Brain microvascular endothelial cell (primary cell): Measurements from ENCODE around the gene RTN4RL2.
A peak's percentile ranks its signal among the peaks of the same experiment; 100 is the strongest.

Source experiments
- DNase-seq: peaks from one replicate; pipeline ENCODE4 v3.0.0-alpha.2; 2020
- H3K27ac ChIP-seq: fragments of 250-450 bp; sonication (Bioruptor Pico); 2 replicates; pipeline ENCODE4 v1.5.1; 2020; ENCODE audit warnings: mild to moderate bottlenecking, moderate library complexity
- H3K27me3 ChIP-seq: fragments of 250-450 bp; sonication (Bioruptor Pico); replicated peaks from 2 replicates; pipeline ENCODE4 v1.5.1; 2020; ENCODE audit warnings: mild to moderate bottlenecking
- H3K36me3 ChIP-seq: fragments of 250-450 bp; sonication (Bioruptor Pico); replicated peaks from 2 replicates; pipeline ENCODE4 v1.5.1; 2020; ENCODE audit warnings: mild to moderate bottlenecking
- H3K4me3 ChIP-seq: 2 replicates; pipeline ENCODE4 v1.5.1; 2011; ENCODE audit warnings: low read depth, mild to moderate bottlenecking, control low read depth, low read length, moderate library complexity
- CTCF ChIP-seq: IDR thresholded peaks from 2 replicates; pipeline ENCODE4 v1.5.1; 2011; ENCODE audit warnings: low read depth, mild to moderate bottlenecking, moderate library complexity, low read length, control low read depth, inconsistent platforms; ENCODE audit errors: missing control alignments
- in situ Hi-C: cut with HindIII; loops from 2 replicates; pipeline ENCODE4 v1.10.0; 2017; ENCODE audit warnings: low sequenced_read_pairs, low pct_ligation_motif_present

Gene RTN4RL2

DNA sequence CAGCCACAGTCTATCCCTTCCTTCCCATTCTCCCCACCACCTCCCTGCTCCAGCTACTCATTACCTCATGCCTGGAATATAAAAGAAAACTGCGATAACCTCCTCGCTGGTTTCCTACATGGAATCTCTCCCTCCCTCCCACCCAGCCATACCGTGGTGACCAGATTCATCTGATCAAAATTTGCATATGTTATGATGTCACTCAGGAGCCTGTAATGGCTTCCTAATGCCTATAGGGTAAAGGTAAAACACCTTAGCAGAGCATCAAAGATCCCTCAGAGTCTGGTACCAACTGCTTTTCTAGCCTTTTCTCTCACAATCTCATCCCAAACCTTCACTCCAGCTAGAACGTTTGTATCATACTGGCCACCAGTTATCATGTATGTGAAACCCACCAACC lies 19.6 kb downstream of the RTN4RL2 start:
- no peaks in the 10 kb centered on the region for H3K36me3 ChIP-seq
- TF ChIP-seq CTCF, result no peak
- H3K27ac ChIP-seq, result no peak overlapping the region
- in situ Hi-C loops, result no loop called here
- peaks cover 20% of the 10 kb centered on the region for H3K27me3 ChIP-seq
- H3K4me3 ChIP-seq, result no peak overlapping the region
- DNase-seq, result no peak

- peak; percentile 90 for TF ChIP-seq CTCF
- no peak overlapping the region for H3K4me3 ChIP-seq
- no peak overlapping the region for H3K27ac ChIP-seq
- in situ Hi-C loops, result no loop called here
- no peaks in the 10 kb centered on the region for H3K36me3 ChIP-seq
- H3K27me3 ChIP-seq, result peaks cover 20% of the 10 kb centered on the region
- DNase-seq, result peak; percentile 29
Observed at GRCh38 chr11:57480409-57481137, 20.2 kb downstream of the RTN4RL2 start.

DNA sequence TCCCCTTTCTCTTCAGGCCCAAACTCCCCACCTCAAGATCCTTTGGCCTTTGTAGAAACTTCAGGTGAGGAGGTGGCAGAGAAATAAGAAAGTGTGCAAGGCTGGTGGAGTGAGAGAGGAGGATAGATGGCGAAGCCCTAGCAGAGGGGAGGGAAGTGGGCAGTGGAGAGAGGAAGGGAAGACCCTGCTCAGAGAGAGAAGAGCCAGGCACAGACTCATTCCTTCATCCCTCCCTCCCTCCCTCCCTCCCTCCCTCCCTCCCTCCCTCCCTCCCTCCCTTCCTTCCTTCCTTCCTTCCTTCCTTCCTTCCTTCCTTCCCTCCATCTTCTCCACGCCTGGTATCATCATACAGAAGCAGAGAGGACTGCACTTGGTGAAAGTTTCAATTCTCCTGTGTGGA lies 21.0 kb downstream of the RTN4RL2 start:
- DNase-seq, result no peak
- Histone ChIP-seq H3K4me3 (no peak overlapping the region), H3K27me3 (peaks cover 16% of the 10 kb centered on the region), H3K27ac (no peak overlapping the region), H3K36me3 (no peaks in the 10 kb centered on the region)
- no peak for TF ChIP-seq CTCF
- in situ Hi-C loops, result no loop called here

DNA sequence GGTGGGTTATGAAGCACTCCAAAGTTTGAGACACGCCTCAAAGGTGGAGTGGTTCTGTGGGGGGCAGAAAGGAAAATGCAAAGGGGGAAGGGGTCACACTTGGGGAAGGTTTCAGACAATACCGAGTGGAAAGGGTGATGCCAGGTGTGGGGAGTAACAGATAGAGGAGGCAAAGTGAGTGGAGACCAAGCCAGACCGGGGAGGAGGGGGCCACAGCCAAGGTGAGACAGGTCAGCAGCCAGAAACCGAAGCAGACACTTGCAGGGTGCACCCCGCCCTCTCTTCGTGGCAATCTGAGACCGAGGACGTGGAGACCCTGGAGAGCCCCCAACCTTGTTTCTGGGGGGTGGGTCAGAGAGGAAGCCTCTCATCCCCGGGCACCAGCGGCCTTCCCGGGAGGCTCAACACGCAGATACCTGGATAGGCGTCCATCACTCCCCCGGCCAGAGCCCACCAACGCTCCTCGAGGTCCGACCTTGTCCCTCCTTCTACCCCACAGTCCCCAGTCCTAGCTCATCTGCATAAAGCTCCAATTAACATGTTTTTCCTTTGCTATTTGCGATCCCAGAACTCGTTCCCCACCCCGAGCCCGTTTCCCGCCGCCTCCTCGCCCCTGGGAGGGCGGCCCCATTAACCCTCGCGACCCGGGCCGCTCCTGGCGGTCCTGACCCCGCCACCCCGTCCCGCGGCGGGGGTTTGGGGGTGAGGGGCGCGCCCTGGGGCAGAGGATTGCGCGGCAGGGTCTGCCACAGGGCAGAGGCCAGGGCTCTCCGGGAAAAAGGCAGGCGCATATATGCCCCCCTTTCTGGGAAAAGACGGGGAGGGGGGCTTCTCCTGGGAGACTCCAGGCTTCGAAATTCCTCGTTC lies 21.8 kb downstream of the RTN4RL2 start:
- no peak for TF ChIP-seq CTCF
- in situ Hi-C loops, result no loop called here
- no peak for DNase-seq
- Histone ChIP-seq H3K36me3 (no peaks in the 10 kb centered on the region), H3K27ac (no peak overlapping the region), H3K4me3 (peak overlapping the region; percentile 49), H3K27me3 (peaks cover 10% of the 10 kb centered on the region)

GRCh38 chr11:57482782-57483561 lies 22.6 kb downstream of the RTN4RL2 start:
- H3K36me3 ChIP-seq, result no peaks in the 10 kb centered on the region
- peak overlapping the region; percentile 49 for H3K4me3 ChIP-seq
- in situ Hi-C loops, result no loop called here
- no peak overlapping the region for H3K27ac ChIP-seq
- H3K27me3 ChIP-seq, result peaks cover 9% of the 10 kb centered on the region
- peak; percentile 5 for DNase-seq
- peak; percentile 60 for TF ChIP-seq CTCF
